ENCODE measurements around the gene CBR3.
A peak's percentile ranks its signal among the peaks of the same experiment; 100 is the strongest.

The CBR3 gene

GRCh38 chr21:36100971-36101641, 33.8 kb upstream of the CBR3 start:
- Histone ChIP-seq H3K4me3 (no peak overlapping the region), H3K9me3 (peaks cover 23% of the 10 kb centered on the region), H3K27me3 (no peaks in the 10 kb centered on the region), H3K4me1 (peaks cover 13% of the 10 kb centered on the region), H3K36me3 (no peaks in the 10 kb centered on the region), H4K20me1 (no peaks in the 10 kb centered on the region), H3K4me2 (no peak overlapping the region), H3K27ac (no peak overlapping the region), H3K9ac (no peak overlapping the region)
- no peak for TF ChIP-seq Cebpa-rat (IDR thresholded peaks at IDR 0.05)

GRCh38 chr21:36103434-36103833, 31.4 kb upstream of the CBR3 start:
- no peaks in the 10 kb centered on the region for H3K27me3 ChIP-seq
- no peak for TF ChIP-seq Cebpa-rat (IDR thresholded peaks at IDR 0.05)
- no peaks in the 10 kb centered on the region for H3K36me3 ChIP-seq
- H3K4me1 ChIP-seq: peaks cover 1% of the 10 kb centered on the region
- H3K4me2 ChIP-seq: no peak overlapping the region
- no peaks in the 10 kb centered on the region for H4K20me1 ChIP-seq
- no peak overlapping the region for H3K4me3 ChIP-seq
- no peak overlapping the region for H3K27ac ChIP-seq
- H3K9ac ChIP-seq: no peak overlapping the region
- peaks cover 12% of the 10 kb centered on the region for H3K9me3 ChIP-seq

- Histone ChIP-seq H3K27ac (no peak overlapping the region), H4K20me1 (no peaks in the 10 kb centered on the region), H3K36me3 (no peaks in the 10 kb centered on the region), H3K4me3 (no peak overlapping the region), H3K27me3 (no peaks in the 10 kb centered on the region), H3K4me1 (no peaks in the 10 kb centered on the region), H3K4me2 (no peak overlapping the region), H3K9ac (no peak overlapping the region), H3K9me3 (peaks cover 12% of the 10 kb centered on the region)
- TF ChIP-seq Cebpa-rat (IDR thresholded peaks at IDR 0.05): no peak
These were observed 30.3 kb upstream of the CBR3 start for GRCh38 chr21:36104317-36105300.

- H3K27me3 ChIP-seq: no peaks in the 10 kb centered on the region
- peaks cover 12% of the 10 kb centered on the region for H3K9me3 ChIP-seq
- no peaks in the 10 kb centered on the region for H3K36me3 ChIP-seq
- H3K27ac ChIP-seq: no peak overlapping the region
- TF ChIP-seq Cebpa-rat (IDR thresholded peaks at IDR 0.05): no peak
- H3K4me3 ChIP-seq: no peak overlapping the region
- no peak overlapping the region for H3K9ac ChIP-seq
- no peak overlapping the region for H3K4me2 ChIP-seq
- no peaks in the 10 kb centered on the region for H3K4me1 ChIP-seq
- no peaks in the 10 kb centered on the region for H4K20me1 ChIP-seq
These were observed 29.5 kb upstream of the CBR3 start for GRCh38 chr21:36105327-36105842.

GRCh38 chr21:36109868-36110267, 25.0 kb upstream of the CBR3 start:
- H3K27me3 ChIP-seq: no peaks in the 10 kb centered on the region
- no peaks in the 10 kb centered on the region for H4K20me1 ChIP-seq
- H3K4me1 ChIP-seq: peaks cover 18% of the 10 kb centered on the region
- no peak overlapping the region for H3K9ac ChIP-seq
- H3K9me3 ChIP-seq: no peaks in the 10 kb centered on the region
- no peak overlapping the region for H3K4me2 ChIP-seq
- no peak overlapping the region for H3K27ac ChIP-seq
- no peak overlapping the region for H3K4me3 ChIP-seq
- TF ChIP-seq Cebpa-rat (IDR thresholded peaks at IDR 0.05): no peak
- no peaks in the 10 kb centered on the region for H3K36me3 ChIP-seq

- no peaks in the 10 kb centered on the region for H3K9me3 ChIP-seq
- H3K36me3 ChIP-seq: no peaks in the 10 kb centered on the region
- H3K4me3 ChIP-seq: no peak overlapping the region
- H3K9ac ChIP-seq: no peak overlapping the region
- no peaks in the 10 kb centered on the region for H4K20me1 ChIP-seq
- TF ChIP-seq Cebpa-rat (IDR thresholded peaks at IDR 0.05): no peak
- H3K27ac ChIP-seq: no peak overlapping the region
- no peaks in the 10 kb centered on the region for H3K27me3 ChIP-seq
- H3K4me1 ChIP-seq: peaks cover 23% of the 10 kb centered on the region
- H3K4me2 ChIP-seq: no peak overlapping the region
These were observed 23.6 kb upstream of the CBR3 start for GRCh38 chr21:36111238-36111637.

- H3K4me3 ChIP-seq: no peak overlapping the region
- no peak overlapping the region for H3K27ac ChIP-seq
- peaks cover 23% of the 10 kb centered on the region for H3K4me1 ChIP-seq
- peaks cover 11% of the 10 kb centered on the region for H3K9me3 ChIP-seq
- no peaks in the 10 kb centered on the region for H4K20me1 ChIP-seq
- H3K27me3 ChIP-seq: no peaks in the 10 kb centered on the region
- H3K9ac ChIP-seq: no peak overlapping the region
- peak; percentile 73 for TF ChIP-seq Cebpa-rat (IDR thresholded peaks at IDR 0.05)
- no peaks in the 10 kb centered on the region for H3K36me3 ChIP-seq
- H3K4me2 ChIP-seq: peak overlapping the region; percentile 59
These were observed 21.0 kb upstream of the CBR3 start for GRCh38 chr21:36113647-36114428.

GRCh38 chr21:36115138-36115730, 19.6 kb upstream of the CBR3 start:
- no peak for TF ChIP-seq Cebpa-rat (IDR thresholded peaks at IDR 0.05)
- Histone ChIP-seq H3K9me3 (peaks cover 11% of the 10 kb centered on the region), H3K4me3 (no peak overlapping the region), H3K27me3 (no peaks in the 10 kb centered on the region), H3K4me2 (no peak overlapping the region), H3K27ac (no peak overlapping the region), H3K9ac (no peak overlapping the region), H3K4me1 (peaks cover 26% of the 10 kb centered on the region), H3K36me3 (no peaks in the 10 kb centered on the region), H4K20me1 (no peaks in the 10 kb centered on the region)

GRCh38 chr21:36117286-36117741, 17.6 kb upstream of the CBR3 start:
- no peak for TF ChIP-seq Cebpa-rat (IDR thresholded peaks at IDR 0.05)
- Histone ChIP-seq H3K27ac (no peak overlapping the region), H3K4me2 (no peak overlapping the region), H3K4me3 (no peak overlapping the region), H4K20me1 (no peaks in the 10 kb centered on the region), H3K36me3 (no peaks in the 10 kb centered on the region), H3K9me3 (peaks cover 11% of the 10 kb centered on the region), H3K9ac (no peak overlapping the region), H3K4me1 (peaks cover 33% of the 10 kb centered on the region), H3K27me3 (no peaks in the 10 kb centered on the region)
